ENCODE measurements around the gene PABPN1.

DNA sequence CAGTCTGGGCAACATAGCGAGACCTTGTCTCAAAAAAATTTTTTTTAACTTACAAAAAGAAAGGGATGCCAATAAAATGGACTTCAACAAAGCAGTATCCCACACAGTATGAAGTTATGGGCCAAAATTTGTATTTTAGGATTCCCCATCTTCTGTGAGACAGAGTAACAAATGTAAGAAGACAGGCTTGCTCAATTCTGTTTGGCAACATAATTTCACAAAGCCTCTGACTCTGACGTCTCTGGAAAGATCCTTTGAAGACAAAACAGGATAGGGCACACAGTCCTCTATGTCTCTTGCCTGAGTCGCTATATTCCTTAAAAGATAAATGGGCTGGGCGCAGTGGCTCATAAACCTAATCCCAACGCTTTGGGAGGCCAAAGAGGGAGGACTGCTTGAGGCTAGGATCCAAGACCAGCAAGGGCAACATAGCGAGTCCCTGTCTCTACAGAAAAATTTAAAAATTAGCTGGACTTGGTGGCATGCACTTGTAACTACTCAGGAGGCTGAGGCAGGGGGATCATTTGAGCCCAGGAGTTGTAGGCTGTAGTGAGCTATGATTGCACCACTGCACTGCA, 34.3 kb upstream of the PABPN1 start:
- TF ChIP-seq, protein P1, sequence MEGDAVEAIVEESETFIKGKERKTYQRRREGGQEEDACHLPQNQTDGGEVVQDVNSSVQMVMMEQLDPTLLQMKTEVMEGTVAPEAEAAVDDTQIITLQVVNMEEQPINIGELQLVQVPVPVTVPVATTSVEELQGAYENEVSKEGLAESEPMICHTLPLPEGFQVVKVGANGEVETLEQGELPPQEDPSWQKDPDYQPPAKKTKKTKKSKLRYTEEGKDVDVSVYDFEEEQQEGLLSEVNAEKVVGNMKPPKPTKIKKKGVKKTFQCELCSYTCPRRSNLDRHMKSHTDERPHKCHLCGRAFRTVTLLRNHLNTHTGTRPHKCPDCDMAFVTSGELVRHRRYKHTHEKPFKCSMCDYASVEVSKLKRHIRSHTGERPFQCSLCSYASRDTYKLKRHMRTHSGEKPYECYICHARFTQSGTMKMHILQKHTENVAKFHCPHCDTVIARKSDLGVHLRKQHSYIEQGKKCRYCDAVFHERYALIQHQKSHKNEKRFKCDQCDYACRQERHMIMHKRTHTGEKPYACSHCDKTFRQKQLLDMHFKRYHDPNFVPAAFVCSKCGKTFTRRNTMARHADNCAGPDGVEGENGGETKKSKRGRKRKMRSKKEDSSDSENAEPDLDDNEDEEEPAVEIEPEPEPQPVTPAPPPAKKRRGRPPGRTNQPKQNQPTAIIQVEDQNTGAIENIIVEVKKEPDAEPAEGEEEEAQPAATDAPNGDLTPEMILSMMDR (IDR thresholded peaks at IDR 0.05 in 2 of 3, conservative IDR thresholded peaks at IDR 0.05 in 1 of 3; ENCODE audit: insufficient read depth in 2 of 3, low read depth in 1 of 3, low read length in 3 of 3), result no peak
- no peak for TF ChIP-seq ARNT (IDR thresholded peaks at IDR 0.05)
- TF ChIP-seq HDGF (IDR thresholded peaks at IDR 0.05), result no peak
- TF ChIP-seq MAFF (IDR thresholded peaks at IDR 0.05; ENCODE audit: low read length), result no peak
- no peak for TF ChIP-seq KAT8 (IDR thresholded peaks at IDR 0.05; ENCODE audit: low read depth)
- no peak for TF ChIP-seq RCOR1 (IDR thresholded peaks at IDR 0.05; ENCODE audit: borderline replicate concordance in 1 of 2, low read depth in 2 of 2, low read length in 2 of 2)
- TF ChIP-seq, protein P2, sequence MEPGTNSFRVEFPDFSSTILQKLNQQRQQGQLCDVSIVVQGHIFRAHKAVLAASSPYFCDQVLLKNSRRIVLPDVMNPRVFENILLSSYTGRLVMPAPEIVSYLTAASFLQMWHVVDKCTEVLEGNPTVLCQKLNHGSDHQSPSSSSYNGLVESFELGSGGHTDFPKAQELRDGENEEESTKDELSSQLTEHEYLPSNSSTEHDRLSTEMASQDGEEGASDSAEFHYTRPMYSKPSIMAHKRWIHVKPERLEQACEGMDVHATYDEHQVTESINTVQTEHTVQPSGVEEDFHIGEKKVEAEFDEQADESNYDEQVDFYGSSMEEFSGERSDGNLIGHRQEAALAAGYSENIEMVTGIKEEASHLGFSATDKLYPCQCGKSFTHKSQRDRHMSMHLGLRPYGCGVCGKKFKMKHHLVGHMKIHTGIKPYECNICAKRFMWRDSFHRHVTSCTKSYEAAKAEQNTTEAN (CRISPR knock-in tag; IDR thresholded peaks at IDR 0.05), result no peak
- TF ChIP-seq ELF1 (tag; IDR thresholded peaks at IDR 0.05), result no peak

Data from K562 (cell line).